IPS-NIHi11 (cell line): ENCODE measurements around the gene KCNIP3.

Experiments
- DNase-seq: peaks from one replicate; pipeline ENCODE4 v3.0.0; 2012; ENCODE audit warnings: mixed read lengths, low spot score

KCNIP3 gene

DNA sequence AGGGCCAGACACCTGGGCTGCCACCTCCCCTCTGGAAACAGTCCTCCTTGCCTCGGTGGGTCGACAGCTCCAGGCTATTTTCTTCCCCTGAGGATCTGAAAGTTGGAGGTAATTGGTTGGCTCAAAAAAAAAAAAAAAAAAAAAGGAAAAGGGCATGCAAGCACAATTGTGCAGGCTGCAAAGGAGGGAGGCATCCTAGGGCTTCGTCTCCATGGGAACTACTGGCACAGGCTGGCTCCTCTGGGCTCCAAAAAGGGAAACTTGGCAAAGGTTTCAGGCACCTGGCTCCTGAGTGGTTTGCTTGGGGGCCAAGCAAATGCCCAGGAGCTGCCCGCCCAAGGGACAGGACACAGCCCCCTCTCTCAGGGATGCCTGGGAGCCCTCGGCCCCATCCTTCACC, 1.1 kb upstream of the KCNIP3 start:
- DNase-seq = no peak

DNA sequence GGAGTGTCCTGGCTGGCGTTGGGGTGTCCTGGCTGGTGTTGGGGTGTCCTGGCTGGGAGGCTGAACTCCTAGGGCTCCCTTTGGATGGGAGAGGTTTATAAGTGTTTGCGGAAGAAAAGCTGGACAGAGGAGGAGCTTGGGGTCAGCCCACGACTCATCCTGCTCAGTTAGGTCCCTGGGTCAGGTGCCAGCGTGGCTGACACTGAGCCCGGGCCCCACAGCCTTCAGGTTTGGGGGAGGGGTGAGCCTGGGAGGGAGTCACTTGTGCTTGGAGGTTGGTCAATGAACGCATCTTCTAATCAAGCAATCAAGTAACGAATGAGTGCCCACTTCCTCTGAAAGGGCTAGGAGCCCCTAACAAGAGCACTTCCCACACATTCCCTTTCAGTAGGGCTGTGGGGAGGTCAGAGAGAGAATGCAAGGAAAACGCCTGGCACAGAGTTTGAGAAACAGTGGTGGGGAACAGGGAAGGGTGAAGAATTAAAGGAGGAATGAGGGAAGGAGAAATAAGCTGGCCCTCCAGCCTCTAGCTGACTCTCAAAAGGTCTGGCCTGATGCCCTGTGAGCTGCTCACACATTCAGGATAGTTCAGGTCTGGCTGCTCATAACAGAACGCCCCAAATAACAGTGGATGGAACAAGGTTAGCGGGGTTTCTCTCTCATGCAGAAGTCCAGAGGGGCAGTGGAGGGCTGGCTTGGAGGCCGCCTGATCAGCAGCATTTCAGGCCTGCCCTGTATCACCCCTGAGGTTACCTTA, 670 bp downstream of the KCNIP3 start:
- DNase-seq = no peak

DNA sequence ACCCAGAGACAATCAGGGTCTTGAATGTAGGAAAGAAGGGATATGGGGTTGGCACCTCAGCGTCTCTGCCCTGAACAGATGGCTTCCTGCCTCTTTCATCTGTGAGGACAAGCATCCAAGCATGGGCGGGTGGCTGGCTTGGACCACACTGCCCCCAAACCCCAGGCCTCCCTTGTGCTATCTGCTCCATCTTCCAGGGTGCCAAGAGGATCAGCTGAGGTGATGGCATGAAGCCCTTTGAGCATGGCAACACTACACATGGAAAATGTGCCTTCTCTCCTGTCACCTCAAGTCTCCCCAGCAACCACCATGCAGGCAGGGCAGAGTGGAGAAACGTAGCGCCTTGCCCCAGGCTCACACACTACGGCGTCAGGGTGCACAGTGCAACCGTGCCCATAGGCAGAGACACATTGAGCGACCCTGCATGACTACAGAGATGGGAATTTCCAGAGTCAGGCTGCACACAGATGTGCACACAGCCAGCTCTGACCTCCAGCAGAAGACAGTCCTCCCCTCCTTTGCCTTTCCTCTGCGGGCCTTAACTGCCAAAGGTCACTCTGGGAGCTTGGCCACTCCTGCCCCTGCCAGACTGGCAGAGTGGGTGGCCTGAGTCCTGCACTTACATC, 1.5 kb downstream of the KCNIP3 start:
- no peak for DNase-seq

DNA sequence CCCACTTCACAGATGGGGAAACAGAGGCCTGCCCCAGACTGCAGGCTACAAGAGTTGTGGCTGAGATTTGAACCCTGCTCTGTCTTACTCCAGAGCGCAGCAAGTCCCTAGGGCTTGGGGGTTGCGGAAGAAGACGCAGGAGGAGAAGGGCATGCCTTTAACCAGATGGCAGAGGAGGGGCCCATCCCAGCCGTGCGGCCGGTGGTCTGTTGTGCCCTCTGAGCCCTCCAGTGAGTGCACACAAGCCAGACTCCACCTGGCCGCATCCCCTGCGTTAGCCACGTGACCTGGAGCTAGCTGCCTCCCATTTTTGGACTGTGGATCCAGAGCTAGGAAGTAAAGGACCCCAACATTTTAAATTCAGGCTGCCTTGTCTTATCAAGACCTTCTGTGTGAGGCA, 2.8 kb downstream of the KCNIP3 start:
- no peak for DNase-seq

DNA sequence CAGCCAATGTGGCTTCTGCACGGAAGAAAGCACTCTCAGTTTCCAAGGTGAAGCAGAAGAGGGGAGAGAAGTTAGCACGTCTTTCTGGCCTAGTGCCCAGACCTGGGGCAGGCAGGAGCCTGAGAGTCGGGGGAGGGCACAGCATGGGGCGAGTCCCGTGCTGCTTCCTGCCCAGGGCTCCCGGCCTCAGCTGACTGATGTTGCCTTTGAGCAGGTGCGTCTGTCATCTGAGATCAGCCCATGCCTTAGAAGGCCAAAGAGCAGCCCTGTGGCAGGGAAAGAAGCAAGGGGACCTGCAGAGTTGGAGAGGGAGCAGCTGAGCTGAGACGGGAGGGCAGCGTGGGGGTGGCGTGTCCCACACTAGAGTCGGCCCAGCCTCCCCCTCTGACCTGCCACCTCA, 3.3 kb downstream of the KCNIP3 start:
- DNase-seq = no peak

DNA sequence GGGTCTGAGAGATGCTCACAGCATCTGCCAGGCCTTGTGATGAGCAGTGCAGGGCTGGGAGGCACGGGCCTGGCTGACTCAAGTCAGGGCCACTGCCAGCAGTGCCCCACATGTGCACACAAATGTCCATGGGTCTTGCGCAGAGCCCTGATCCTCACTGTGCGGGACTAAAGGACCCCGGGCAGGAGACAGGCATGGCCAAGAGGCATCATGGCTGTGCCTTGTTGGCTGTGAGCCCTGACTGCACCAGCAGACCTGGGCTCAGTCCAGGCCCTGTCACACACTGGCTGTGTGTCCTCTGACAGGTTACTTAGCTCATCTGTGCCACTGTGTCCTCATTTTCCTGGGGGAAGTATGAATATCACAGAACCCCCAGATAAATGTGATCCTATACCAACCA, 4.0 kb downstream of the KCNIP3 start:
- no peak for DNase-seq

DNA sequence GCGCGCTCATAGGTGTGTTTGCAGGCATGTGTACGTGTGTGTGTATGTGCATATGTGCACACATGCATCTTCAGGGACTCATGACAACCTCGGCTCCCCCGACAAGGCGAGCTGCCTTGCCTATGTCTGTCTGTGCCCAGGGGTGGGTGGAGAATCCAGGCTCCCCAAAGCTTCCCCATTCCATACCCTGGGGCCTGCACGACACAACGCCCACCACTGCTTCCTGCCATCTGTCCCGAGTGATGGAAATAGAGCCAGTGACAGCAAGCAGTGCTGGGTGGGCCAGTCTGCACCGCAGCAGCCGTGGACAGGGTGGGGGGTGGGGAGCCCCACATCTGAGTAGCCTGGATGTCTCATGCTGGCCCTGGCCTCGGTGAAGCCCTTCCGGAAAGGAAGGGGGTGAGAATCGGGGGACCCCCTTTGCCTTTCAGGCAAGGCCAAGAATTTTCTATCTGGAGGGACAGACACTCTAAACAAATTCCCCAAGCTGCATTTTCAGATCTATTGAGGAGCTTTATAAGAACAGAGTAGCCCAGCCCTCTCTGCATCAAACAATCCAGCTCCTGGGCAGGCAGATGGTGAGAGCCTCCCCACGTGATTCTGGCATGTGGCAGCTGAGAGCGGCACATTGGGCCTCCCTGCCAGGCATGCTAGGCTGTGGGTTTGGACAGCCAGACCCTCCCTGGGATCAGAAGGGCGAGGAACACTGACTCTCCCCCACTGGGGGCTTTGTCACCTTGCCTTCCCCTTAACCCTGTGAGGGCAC, 4.9 kb downstream of the KCNIP3 start:
- DNase-seq = no peak

DNA sequence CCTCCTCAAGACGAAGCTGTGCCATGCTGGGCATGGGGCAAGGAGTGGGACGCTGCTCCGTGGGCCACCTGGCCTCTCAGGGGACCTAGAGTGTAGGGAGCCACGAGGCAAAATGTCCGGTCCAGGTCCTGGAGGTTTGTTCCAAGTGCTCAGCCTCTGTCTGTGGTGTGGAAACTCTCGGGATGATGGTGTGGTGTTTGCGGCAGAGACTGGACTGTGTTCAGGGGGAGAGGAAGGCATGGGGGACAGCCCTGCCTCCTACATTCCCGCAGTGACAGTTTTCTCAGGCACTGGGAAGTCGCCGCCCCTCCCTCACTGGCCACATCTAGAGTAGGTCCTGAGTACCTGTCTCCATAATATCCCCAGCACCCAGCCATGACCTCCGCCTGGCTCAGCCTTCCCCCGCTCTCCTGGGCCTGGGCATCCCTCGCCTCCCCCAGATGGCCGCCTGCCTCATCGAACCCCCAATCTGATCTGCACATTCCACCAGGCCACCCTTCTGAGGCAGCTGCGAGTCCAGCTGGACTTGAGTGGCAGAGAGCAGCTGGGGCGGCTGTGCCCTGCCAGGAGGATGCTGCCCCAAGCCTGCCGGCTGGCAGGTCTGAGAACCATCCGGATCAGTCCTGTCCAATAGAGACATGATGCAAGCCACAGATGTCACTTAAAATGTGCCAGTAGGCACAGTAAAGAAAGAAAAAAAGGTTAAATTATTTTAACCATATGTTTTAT, 6.2 kb downstream of the KCNIP3 start:
- no peak for DNase-seq

DNA sequence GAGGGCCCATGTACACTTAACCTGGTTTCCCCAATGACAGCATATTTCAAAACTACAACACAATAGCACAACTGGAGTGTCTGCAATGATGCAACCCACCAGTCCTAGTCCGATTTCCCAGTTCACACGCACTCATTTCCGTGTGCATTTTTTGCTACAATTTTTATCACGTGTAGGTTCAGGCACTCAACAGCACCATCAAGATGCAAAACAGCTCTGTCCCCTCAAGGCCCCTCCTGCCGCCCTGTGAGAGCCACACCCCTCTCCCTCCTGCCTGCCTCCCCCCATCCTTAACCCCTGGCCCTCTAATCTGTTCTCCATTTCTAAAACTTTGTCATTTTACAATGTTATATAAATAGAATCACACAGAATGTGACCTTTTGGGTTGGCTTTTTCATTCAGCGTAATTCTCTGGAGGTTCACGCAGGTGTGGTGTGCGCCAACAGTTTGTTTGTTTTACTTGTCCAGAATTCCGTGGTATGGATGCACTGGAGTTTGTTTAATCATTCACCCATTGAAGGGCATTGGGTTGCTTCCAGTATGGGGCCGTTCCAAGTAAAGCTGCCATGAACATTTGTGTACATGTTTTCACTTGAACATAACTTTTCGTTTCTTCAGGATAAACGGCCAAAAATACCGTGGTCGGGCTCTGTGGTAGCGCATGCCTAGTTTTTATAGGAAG, 8.4 kb downstream of the KCNIP3 start:
- DNase-seq = no peak

DNA sequence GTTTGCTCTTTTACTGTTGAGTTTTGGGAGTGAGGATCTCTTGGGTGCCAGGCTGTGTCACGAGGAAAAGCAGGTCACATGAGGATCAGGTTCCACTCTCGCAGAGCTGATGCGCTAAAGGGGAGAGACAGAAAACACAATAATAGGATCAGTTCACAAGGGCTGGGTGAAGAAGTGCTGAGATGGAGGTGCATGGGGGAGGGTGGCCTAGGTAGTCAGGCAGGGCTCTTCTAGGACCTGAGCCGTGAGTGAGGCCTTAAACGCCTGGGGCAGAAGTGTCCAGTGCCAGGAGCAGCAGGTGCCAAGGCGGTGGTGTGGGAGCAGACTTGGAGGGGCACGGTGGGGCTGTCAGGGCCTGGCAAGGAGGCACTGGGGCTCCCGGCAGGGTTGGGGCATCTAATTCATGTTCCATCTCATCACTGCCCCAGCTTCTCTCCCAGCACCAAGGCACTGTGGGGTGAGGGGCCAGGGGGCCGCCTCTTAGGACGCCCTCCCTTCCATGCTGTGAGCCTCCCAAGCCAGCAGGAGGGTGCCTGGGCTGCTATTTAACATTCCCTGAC, 9.3 kb downstream of the KCNIP3 start:
- DNase-seq = no peak

DNA sequence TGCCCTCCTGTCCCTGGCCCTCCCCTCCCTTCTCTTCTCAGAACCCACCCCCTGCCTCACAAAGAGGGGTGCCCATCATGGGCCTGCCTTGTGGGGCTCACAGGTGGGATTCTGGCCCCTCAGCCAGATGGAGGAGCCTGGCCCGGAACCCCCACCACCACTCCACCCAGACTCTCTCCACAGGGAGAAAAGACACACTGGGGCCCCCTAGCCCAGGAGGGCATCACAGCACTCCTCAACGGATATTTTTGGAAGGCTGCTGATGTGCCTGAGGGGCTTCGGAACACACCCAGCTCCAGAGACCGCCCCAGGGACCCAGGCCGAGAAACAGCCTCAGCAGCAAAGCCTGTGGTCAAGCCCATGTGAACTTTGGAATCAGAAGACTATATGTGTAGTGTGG, 9.9 kb downstream of the KCNIP3 start:
- DNase-seq = no peak

DNA sequence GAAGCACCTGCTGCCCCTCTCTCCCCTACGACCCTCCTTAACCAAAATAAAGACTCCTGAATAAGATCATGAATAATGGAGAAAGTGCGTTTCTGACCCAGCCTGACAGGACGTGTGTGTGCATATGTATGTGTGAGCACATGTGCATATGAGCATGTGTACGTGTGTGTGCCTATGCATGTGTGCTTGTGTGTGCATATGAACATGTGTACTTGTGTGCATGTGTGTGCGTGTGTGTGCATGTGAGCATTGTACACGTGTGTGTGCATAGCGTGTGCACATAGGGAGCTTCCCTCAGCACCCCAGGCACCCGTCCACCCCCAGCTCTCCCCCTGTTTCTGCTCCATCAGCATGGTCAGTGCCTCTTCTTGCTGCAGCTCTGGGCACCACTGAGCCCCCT, 10.7 kb downstream of the KCNIP3 start:
- no peak for DNase-seq

DNA sequence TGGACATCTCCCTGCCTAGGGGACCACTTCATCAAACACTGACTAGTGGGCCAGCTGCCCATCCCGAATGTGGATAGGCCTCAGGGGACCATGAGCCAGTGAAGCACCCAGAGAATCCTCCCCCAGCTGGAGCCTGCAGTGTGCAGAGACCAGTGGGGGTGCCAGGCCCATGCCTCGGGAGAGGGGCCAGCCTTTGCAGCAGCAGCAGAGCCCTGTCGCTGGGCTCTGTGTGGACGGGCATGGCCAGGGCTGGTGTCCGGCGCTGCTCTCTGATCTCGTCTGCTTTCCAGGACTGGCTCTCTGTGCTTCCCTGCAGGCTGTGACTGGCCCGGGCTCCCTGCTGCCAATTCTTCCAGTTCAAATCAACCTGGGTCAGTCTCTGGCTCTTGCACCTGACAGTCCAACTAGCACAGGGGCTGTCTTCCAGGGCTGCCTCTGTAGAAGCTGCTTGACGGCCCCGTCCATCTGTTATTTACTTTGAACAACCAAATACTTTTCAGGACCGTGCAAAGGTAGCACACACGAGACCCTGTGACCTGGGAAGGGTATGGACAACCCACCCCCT, 11.4 kb downstream of the KCNIP3 start:
- no peak for DNase-seq

DNA sequence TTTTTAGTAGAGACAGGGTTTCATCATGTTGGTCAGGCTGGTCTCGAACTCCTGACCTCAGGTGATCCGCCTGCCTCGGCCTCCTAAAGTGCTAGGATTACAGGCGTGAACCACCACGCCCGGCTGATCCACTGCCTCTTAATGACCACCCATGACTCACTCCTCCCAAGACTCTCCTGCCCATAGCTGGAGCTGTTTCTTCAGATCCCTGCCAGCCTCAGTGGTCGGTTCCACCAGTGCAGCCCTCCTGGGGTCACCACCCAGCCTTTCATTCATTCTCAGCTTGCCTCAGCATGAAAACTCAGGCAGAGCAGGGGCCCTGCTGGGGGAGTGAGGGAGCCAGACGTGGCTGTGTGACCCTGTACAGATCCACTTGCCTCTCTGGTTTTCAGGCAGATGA, 12.5 kb downstream of the KCNIP3 start:
- no peak for DNase-seq

DNA sequence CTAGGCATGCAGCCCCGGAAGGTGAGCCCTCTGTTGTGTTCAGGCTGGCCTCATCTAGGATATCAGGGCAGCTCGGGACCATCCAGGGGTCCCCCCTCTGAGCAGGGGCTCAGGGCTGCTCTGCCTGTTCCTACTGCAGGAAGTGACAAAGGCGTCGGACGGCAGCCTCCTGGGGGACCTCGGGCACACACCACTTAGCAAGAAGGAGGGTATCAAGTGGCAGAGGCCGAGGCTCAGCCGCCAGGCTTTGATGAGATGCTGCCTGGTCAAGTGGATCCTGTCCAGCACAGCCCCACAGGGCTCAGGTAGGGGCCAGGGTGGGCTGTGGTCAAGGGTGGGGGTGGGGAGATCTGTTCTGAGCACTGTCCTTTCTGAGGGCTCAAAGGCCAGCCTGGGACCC, 13.1 kb downstream of the KCNIP3 start:
- no peak for DNase-seq

DNA sequence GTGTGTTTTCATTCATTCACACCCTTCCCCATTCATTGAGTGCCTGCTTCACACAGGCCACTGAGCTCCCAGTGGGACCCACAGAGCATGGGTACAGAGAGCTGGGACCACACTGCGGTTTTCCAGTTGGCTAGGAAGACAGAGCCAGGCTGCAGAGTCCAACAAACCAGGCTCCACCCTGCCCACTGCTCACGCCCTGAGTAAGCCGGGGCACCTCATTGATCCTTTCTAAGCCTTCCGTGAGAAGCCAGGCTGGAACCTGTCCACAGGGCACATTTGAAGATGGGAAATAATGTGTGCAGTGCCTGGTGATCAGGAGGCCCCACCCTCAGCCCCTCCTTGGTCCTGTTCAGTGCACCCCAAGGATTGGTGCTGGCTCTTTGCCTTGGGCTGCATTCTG, 13.5 kb downstream of the KCNIP3 start:
- DNase-seq = no peak

DNA sequence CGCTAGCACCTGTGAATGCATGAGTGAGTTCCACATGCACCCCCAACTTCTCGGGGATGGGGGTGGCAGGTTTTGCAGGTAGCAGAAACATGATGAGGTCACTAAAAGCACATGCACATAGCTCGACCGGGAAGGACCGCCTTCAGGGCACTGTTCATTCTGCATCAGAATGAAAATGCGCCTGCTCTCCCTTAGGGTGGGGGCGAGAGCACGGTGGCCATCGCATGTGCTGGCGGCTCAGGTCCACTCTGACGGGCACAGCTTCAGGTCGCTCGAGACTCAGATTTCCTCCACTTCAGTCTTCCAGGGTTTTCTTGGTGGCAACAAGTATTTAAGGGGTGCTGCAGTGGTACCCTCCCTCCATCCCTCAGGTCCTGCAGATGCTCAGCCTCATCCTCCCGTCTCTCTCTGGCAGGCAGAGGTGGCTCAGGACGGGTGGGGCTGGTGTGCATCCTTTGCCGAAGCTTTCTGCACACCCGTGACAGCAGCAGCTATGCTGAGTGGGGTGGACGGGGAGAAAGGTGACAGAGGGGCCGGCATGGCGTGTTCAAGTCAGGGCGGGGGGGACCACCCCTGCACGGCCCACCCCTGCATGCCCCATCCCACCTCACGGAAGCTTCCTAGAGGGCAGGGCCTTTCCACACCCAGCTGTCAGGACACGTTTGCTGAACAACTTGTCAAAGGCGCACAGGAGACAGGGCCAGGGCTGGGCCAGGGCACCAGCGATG, 14.8 kb downstream of the KCNIP3 start:
- no peak for DNase-seq

DNA sequence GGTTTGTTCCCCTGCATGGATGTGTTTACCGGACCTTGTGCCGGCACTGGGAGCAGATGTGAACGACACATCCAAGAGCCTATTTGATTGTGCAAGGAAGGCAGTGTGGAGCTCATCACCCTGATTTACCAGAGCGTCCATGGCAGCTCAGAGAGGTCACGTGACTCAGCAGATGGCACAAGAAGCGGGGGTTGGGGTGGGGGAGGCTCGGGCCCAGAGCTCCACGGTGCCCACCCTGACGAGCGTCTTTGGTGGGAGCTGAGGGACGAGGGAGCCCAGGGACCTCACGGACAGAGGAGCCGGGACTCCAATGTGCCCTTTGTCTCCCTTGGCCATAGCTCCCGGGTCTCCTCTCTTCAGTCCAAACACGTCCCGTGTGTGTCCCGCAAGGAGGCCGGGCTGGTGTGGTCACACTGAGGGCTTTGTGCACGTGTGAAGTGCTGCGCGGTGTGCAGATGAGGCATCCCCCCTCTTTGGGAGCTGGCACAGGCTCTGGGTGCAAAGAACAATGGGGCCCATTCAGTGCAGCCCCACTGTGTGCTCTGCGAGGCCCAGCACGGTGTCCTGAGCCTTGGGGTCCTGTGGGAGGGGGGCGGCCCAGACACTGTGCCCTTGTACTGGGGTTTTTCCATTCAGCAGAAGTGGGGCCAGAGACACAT, 15.5 kb downstream of the KCNIP3 start:
- DNase-seq = no peak

DNA sequence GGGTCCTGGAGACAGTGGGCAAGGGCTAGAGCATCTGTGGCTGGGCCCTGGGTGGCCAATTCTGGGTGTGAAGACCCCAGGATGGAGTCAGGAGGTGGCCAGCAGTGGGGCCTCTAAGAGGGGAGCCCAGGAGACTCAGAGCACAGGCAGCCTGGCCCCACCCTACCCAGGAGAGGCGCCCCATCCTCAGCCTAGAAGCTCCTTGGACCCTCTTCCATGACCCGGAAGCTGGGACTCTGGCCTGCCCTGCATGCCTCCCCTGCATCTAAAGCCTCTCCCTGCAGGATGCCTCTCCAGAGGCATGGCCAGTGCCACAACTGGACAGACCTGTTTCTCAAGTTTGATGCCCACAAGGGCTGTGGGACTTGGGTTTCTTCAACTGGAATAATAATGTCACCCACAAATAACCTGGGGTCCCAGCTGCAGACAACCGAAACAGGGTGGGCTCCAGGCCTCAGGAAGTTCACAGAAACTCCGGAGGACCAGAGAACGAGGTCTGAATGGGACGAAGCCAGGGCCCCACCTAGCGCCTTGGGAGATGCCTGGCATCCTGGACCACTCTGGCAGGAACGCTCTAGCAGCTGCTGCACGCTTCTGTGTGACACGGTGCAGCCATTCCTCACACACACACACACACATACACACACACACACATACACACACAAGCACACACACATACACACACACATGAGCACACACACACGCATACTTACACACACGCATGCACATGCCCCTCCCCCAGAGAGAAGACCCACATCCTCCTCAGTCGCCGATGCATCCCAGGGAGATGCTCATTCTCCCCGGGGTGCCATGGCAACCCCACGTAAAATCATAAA, 16.4 kb downstream of the KCNIP3 start:
- DNase-seq = no peak
